ENCODE data around the gene DMKN. TPM values are rescaled to one million over a fixed set of nuclear protein-coding genes. Genes with fewer than 3 reads are reported as not detected.

The DMKN gene
- total and polyA plus RNA-seq, 2 experiments from 2014 or later: 57.0 to 99.5 TPM

GRCh38 chr19:35528218-35529038, 15.0 kb upstream of the DMKN start, which contains the start of gene SBSN:
Gene SBSN, minus strand, starts transcription at chr19:35528311. Its CDS starts 30 bp downstream, at chr19:35528281.
- no peak for TF ChIP-seq EZH2phosphoT487 (IDR thresholded peaks at IDR 0.05; ENCODE audit: low read depth, severe bottlenecking, unreplicated experiment)
- no peak for TF ChIP-seq EZH2 (IDR thresholded peaks at IDR 0.05; ENCODE audit: borderline replicate concordance)
- no peak for TF ChIP-seq CTCF (IDR thresholded peaks at IDR 0.05; ENCODE audit: poor library complexity)
- H3K4me3 ChIP-seq: no peak within 1 kb of the TSS
- no peaks in the 10 kb centered on the region for H4K20me1 ChIP-seq (ENCODE audit: insufficient read depth, poor library complexity, severe bottlenecking)
- no peak within 1 kb of the TSS for H2AFZ ChIP-seq
- no peaks in the 10 kb centered on the region for H3K9me3 ChIP-seq (ENCODE audit: low read depth)
- peaks cover 7% of the 10 kb centered on the region for H3K27me3 ChIP-seq
- no peaks in the 10 kb centered on the region for H3K79me2 ChIP-seq
- no peak within 1 kb of the TSS for H3K27ac ChIP-seq
- no peak for DNase-seq (ENCODE audit: low spot score)
- WGBS (ENCODE audit: low lambda C conversion rate, missing lambda C conversion rate): 84% methylated on average over 11 of the region's 11 CpGs
- no peaks in the 10 kb centered on the region for H3K4me1 ChIP-seq (ENCODE audit: insufficient read depth)
- no peaks in the 10 kb centered on the region for H3K36me3 ChIP-seq (replicated peaks; ENCODE audit: insufficient read depth, low read depth)
- no peak within 1 kb of the TSS for H3K4me2 ChIP-seq
- H3K9me2 ChIP-seq (replicated peaks; ENCODE audit: insufficient read depth): no peaks in the 10 kb centered on the region

GRCh38 chr19:35525873-35526272, 12.4 kb upstream of the DMKN start:
- H3K9me3 ChIP-seq (ENCODE audit: low read depth): no peaks in the 10 kb centered on the region
- no peak for DNase-seq (ENCODE audit: low spot score)
- peaks cover 7% of the 10 kb centered on the region for H3K27me3 ChIP-seq

GRCh38 chr19:35524181-35524837, 10.9 kb upstream of the DMKN start:
- no peak overlapping the region for H3K27ac ChIP-seq
- H3K27me3 ChIP-seq: peaks cover 7% of the 10 kb centered on the region
- DNase-seq (ENCODE audit: low spot score): no peak
- H2AFZ ChIP-seq: no peak overlapping the region
- H3K9me3 ChIP-seq (ENCODE audit: low read depth): no peaks in the 10 kb centered on the region
- H4K20me1 ChIP-seq (ENCODE audit: insufficient read depth, poor library complexity, severe bottlenecking): no peaks in the 10 kb centered on the region
- H3K79me2 ChIP-seq: no peaks in the 10 kb centered on the region
- no peak overlapping the region for H3K4me3 ChIP-seq
- H3K4me1 ChIP-seq (ENCODE audit: insufficient read depth): no peaks in the 10 kb centered on the region
- no peaks in the 10 kb centered on the region for H3K36me3 ChIP-seq (replicated peaks; ENCODE audit: insufficient read depth, low read depth)
- no peaks in the 10 kb centered on the region for H3K9me2 ChIP-seq (replicated peaks; ENCODE audit: insufficient read depth)
- no peak overlapping the region for H3K4me2 ChIP-seq
- WGBS (ENCODE audit: low lambda C conversion rate, missing lambda C conversion rate): 16% methylated on average over 10 of the region's 11 CpGs
- TF ChIP-seq CTCF (IDR thresholded peaks at IDR 0.05; ENCODE audit: poor library complexity) (no peak), EZH2 (IDR thresholded peaks at IDR 0.05; ENCODE audit: borderline replicate concordance) (no peak), EZH2phosphoT487 (IDR thresholded peaks at IDR 0.05; ENCODE audit: low read depth, severe bottlenecking, unreplicated experiment) (no peak)

More at GRCh38 chr19:35525873-35526272, 12.4 kb upstream of the DMKN start:
- no peak overlapping the region for H3K4me2 ChIP-seq
- H4K20me1 ChIP-seq (ENCODE audit: insufficient read depth, poor library complexity, severe bottlenecking): no peaks in the 10 kb centered on the region
- H3K79me2 ChIP-seq: no peaks in the 10 kb centered on the region
- no peak overlapping the region for H2AFZ ChIP-seq
- H3K27ac ChIP-seq: no peak overlapping the region
- 71% methylated on average over 4 of the region's 4 CpGs for WGBS (ENCODE audit: low lambda C conversion rate, missing lambda C conversion rate)
- H3K36me3 ChIP-seq (replicated peaks; ENCODE audit: insufficient read depth, low read depth): no peaks in the 10 kb centered on the region
- no peak overlapping the region for H3K4me3 ChIP-seq
- no peaks in the 10 kb centered on the region for H3K9me2 ChIP-seq (replicated peaks; ENCODE audit: insufficient read depth)
- H3K4me1 ChIP-seq (ENCODE audit: insufficient read depth): no peaks in the 10 kb centered on the region
- TF ChIP-seq EZH2phosphoT487 (IDR thresholded peaks at IDR 0.05; ENCODE audit: low read depth, severe bottlenecking, unreplicated experiment) (no peak), CTCF (IDR thresholded peaks at IDR 0.05; ENCODE audit: poor library complexity) (no peak), EZH2 (IDR thresholded peaks at IDR 0.05; ENCODE audit: borderline replicate concordance) (no peak)
